ENCODE results near the gene CXCL11.
A peak's percentile ranks its signal among the peaks of the same experiment; 100 is the strongest.

CXCL11 gene

DNA sequence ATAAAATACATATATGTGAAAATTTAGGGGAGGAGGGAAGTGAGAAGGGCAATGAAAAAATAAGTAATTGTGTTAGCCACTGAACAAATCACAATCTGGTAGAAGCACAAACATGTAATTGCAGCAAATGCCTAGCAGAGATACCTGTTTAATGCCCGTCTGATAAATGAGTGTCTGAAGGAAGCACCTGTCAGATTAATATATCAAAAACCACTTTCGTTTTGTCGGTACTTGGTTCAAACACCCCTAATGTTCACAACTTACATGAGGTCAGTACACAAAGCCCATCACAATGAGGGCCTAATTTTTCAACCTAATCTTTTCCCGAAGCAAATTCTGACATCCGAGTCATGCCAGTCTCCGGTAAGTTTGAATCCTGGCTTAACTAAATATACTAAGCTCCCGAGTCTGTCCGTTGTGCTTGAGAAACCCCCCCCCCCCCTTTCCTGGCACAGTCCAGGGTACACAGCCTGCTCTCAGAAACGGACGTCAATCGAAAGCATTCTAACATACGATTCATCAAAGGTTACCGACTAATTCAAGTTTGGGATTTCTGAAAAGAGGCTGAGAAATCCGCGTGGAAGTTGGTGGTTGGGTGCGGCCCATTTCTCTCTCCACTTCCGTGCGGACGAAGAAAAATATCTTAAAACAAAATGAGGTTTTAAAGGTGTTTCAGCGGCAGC, 45.9 kb downstream of the CXCL11 start:
- H3K27ac ChIP-seq (ENCODE audit: low read depth, low read length): no peak overlapping the region
- H3K4me3 ChIP-seq (ENCODE audit: low read length): peak overlapping the region; percentile 91

GRCh38 chr4:75985116-75985515, 50.8 kb downstream of the CXCL11 start:
- no peak overlapping the region for H3K4me3 ChIP-seq (ENCODE audit: low read length)
- peaks cover 54% of the 10 kb centered on the region for H3K36me3 ChIP-seq (ENCODE audit: control insufficient read depth, low read length)
- H3K27ac ChIP-seq (ENCODE audit: low read depth, low read length): no peak overlapping the region
- H3F3A ChIP-seq (ENCODE audit: control insufficient read depth, insufficient read depth): 0 out of 2 replicates have a peak, but pooled peaks cover 3% of the 10 kb centered on the region
- H4K20me1 ChIP-seq (ENCODE audit: control insufficient read depth, insufficient read depth, low read depth, low read length): no peaks in the 10 kb centered on the region
- no peaks in the 10 kb centered on the region for H3K9me3 ChIP-seq (ENCODE audit: control insufficient read depth, insufficient read depth, low read length)
- TF ChIP-seq, protein P1, sequence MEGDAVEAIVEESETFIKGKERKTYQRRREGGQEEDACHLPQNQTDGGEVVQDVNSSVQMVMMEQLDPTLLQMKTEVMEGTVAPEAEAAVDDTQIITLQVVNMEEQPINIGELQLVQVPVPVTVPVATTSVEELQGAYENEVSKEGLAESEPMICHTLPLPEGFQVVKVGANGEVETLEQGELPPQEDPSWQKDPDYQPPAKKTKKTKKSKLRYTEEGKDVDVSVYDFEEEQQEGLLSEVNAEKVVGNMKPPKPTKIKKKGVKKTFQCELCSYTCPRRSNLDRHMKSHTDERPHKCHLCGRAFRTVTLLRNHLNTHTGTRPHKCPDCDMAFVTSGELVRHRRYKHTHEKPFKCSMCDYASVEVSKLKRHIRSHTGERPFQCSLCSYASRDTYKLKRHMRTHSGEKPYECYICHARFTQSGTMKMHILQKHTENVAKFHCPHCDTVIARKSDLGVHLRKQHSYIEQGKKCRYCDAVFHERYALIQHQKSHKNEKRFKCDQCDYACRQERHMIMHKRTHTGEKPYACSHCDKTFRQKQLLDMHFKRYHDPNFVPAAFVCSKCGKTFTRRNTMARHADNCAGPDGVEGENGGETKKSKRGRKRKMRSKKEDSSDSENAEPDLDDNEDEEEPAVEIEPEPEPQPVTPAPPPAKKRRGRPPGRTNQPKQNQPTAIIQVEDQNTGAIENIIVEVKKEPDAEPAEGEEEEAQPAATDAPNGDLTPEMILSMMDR (IDR thresholded peaks at IDR 0.05; ENCODE audit: low read depth, low read length, poor library complexity, severe bottlenecking): no peak
- no peak for TF ChIP-seq EZH2phosphoT487 (IDR thresholded peaks at IDR 0.05; ENCODE audit: borderline replicate concordance, low read length)
- H3K4me1 ChIP-seq (ENCODE audit: control insufficient read depth, low read length): peaks cover 14% of the 10 kb centered on the region
- no peak overlapping the region for H3K4me2 ChIP-seq (ENCODE audit: low read length)
- no peaks in the 10 kb centered on the region for H3K27me3 ChIP-seq (ENCODE audit: control insufficient read depth, low read length)
- peaks cover 73% of the 10 kb centered on the region for H3K79me2 ChIP-seq (ENCODE audit: control insufficient read depth, low read length)
- no peaks in the 10 kb centered on the region for H3K9me2 ChIP-seq (replicated peaks; ENCODE audit: control insufficient read depth, low read length)

More for the DNA sequence above, 45.9 kb downstream of the CXCL11 start:
- H3K9me2 ChIP-seq (replicated peaks; ENCODE audit: control insufficient read depth, low read length): no peaks in the 10 kb centered on the region
- H3K36me3 ChIP-seq (ENCODE audit: control insufficient read depth, low read length): peaks cover 25% of the 10 kb centered on the region
- H3F3A ChIP-seq (ENCODE audit: control insufficient read depth, insufficient read depth): no peaks in the 10 kb centered on the region
- peak overlapping the region; percentile 74 for H3K4me2 ChIP-seq (ENCODE audit: low read length)
- no peaks in the 10 kb centered on the region for H3K9me3 ChIP-seq (ENCODE audit: control insufficient read depth, insufficient read depth, low read length)
- H3K79me2 ChIP-seq (ENCODE audit: control insufficient read depth, low read length): peaks cover 61% of the 10 kb centered on the region
- H3K4me1 ChIP-seq (ENCODE audit: control insufficient read depth, low read length): peaks cover 18% of the 10 kb centered on the region
- TF ChIP-seq, protein P1 (IDR thresholded peaks at IDR 0.05; ENCODE audit: low read depth, low read length, poor library complexity, severe bottlenecking): no peak
- TF ChIP-seq EZH2phosphoT487 (IDR thresholded peaks at IDR 0.05; ENCODE audit: borderline replicate concordance, low read length): no peak
- no peaks in the 10 kb centered on the region for H3K27me3 ChIP-seq (ENCODE audit: control insufficient read depth, low read length)
- no peaks in the 10 kb centered on the region for H4K20me1 ChIP-seq (ENCODE audit: control insufficient read depth, insufficient read depth, low read depth, low read length)
